Mesenchymal stem cell (in vitro differentiated cells and primary cell): ENCODE data around the gene FAM174B.

ENCODE experiments used
- DNase-seq: peaks from one replicate; pipeline ENCODE4 v3.0.0-alpha.2; 2013
- H2AFZ ChIP-seq: one replicate; pipeline ENCODE4 v1.6.1; 2013; ENCODE audit warnings: low read depth, mild to moderate bottlenecking, control low read depth, inconsistent platforms, low read length, moderate library complexity
- H2AK5ac ChIP-seq: 2 replicates; pipeline ENCODE4 v1.6.1; 2013; ENCODE audit warnings: low read length, moderate library complexity, mild to moderate bottlenecking, inconsistent platforms; ENCODE audit not compliant: severe bottlenecking
- H2BK120ac ChIP-seq: one replicate; pipeline ENCODE4 v1.6.1; 2013; ENCODE audit warnings: low read depth, mild to moderate bottlenecking, inconsistent platforms, low read length, moderate library complexity
- H2BK12ac ChIP-seq, 2 experiments: one replicate each; pipeline ENCODE4 v1.6.1; 2013; ENCODE audit warnings: inconsistent platforms in 2 of 2, low read length in 2 of 2, mild to moderate bottlenecking in 2 of 2, moderate library complexity in 2 of 2, control low read depth in 1 of 2
- H2BK15ac ChIP-seq: one replicate; pipeline ENCODE4 v1.6.1; 2013; ENCODE audit warnings: mild to moderate bottlenecking, low read depth, inconsistent platforms; ENCODE audit not compliant: poor library complexity, severe bottlenecking
- H2BK5ac ChIP-seq: 2 replicates; pipeline ENCODE4 v1.6.1; 2013; ENCODE audit warnings: low read depth, mild to moderate bottlenecking, low read length, control low read depth, inconsistent platforms; ENCODE audit not compliant: poor library complexity, severe bottlenecking
- H3K14ac ChIP-seq, 2 experiments: one replicate each; pipeline ENCODE4 v1.6.1; 2013; ENCODE audit warnings: inconsistent platforms in 2 of 2, low read length in 2 of 2, control low read depth in 1 of 2, mild to moderate bottlenecking in 1 of 2, moderate library complexity in 1 of 2
- H3K18ac ChIP-seq, 2 experiments: one replicate each; pipeline ENCODE4 v1.6.1; 2013; ENCODE audit warnings: inconsistent platforms in 2 of 2, low read length in 2 of 2, control low read depth in 1 of 2, low read depth in 1 of 2, mild to moderate bottlenecking in 1 of 2
- H3K23ac ChIP-seq, 2 experiments: one replicate each; pipeline ENCODE4 v1.6.1; 2013; ENCODE audit warnings: inconsistent platforms in 2 of 2, low read length in 2 of 2, mild to moderate bottlenecking in 2 of 2, moderate library complexity in 2 of 2, control low read depth in 1 of 2
- H3K27ac ChIP-seq: 2 replicates; pipeline ENCODE4 v1.5.1; 2013; ENCODE audit warnings: mild to moderate bottlenecking, moderate library complexity, low read length, control low read depth, inconsistent platforms; ENCODE audit not compliant: poor library complexity, severe bottlenecking
- H3K27me3 ChIP-seq, 2 experiments: 2 replicates each; pipeline versions ENCODE4 v1.6.1 to v1.7.0; 2013; ENCODE audit warnings: low read length in 2 of 2, mild to moderate bottlenecking in 2 of 2, moderate library complexity in 2 of 2, control low read depth in 1 of 2, inconsistent platforms in 1 of 2; ENCODE audit not compliant: control insufficient read depth in 1 of 2, insufficient read depth in 1 of 2
- H3K36me3 ChIP-seq, 2 experiments: 2 replicates each; pipeline versions ENCODE4 v1.6.1 to v1.7.0; 2013; ENCODE audit warnings: low read length in 2 of 2, control low read depth in 1 of 2, inconsistent platforms in 1 of 2, low read depth in 1 of 2, mild to moderate bottlenecking in 1 of 2; ENCODE audit not compliant: insufficient read depth in 2 of 2, control insufficient read depth in 1 of 2
- H3K4ac ChIP-seq, 2 experiments: one replicate each; pipeline ENCODE4 v1.6.1; 2013; ENCODE audit warnings: inconsistent platforms in 2 of 2, low read length in 2 of 2, mild to moderate bottlenecking in 2 of 2, moderate library complexity in 2 of 2, control low read depth in 1 of 2, low read depth in 1 of 2
- H3K4me1 ChIP-seq: 2 replicates; pipeline ENCODE4 v1.6.1; 2013; ENCODE audit warnings: low read depth, low read length, control low read depth; ENCODE audit not compliant: control insufficient read depth, insufficient read depth
- H3K4me2 ChIP-seq: 2 replicates; pipeline ENCODE4 v1.6.1; 2013; ENCODE audit warnings: low read length, mild to moderate bottlenecking, inconsistent platforms; ENCODE audit not compliant: poor library complexity, severe bottlenecking
- H3K4me3 ChIP-seq, 2 experiments: 2 replicates each; pipeline versions ENCODE4 v1.5.1 to v1.7.0; 2013; ENCODE audit warnings: low read length in 2 of 2, mild to moderate bottlenecking in 2 of 2, control low read depth in 1 of 2, low read depth in 1 of 2; ENCODE audit not compliant: insufficient read depth in 1 of 2
- H3K79me1 ChIP-seq: replicated peaks from 2 replicates; pipeline ENCODE4 v1.6.1; 2013; ENCODE audit warnings: mild to moderate bottlenecking, control low read depth, low read length, inconsistent platforms; ENCODE audit not compliant: poor library complexity, severe bottlenecking
- H3K9ac ChIP-seq: 2 replicates; pipeline ENCODE4 v1.7.0; 2013; ENCODE audit warnings: mild to moderate bottlenecking, low read length, moderate library complexity
- H3K9me3 ChIP-seq: 2 replicates; pipeline ENCODE4 v1.7.0; 2013; ENCODE audit warnings: mild to moderate bottlenecking, low read length; ENCODE audit not compliant: control insufficient read depth
- H4K8ac ChIP-seq: one replicate; pipeline ENCODE4 v1.6.1; 2013; ENCODE audit warnings: inconsistent platforms, mild to moderate bottlenecking, low read length, moderate library complexity
- H4K91ac ChIP-seq: one replicate; pipeline ENCODE4 v1.6.1; 2013; ENCODE audit warnings: mild to moderate bottlenecking, low read length, inconsistent platforms
- WGBS: methylation state at CpG from one replicate; pipeline ENCODE4 v1.1.7; 2013; ENCODE audit warnings: mixed read lengths; 5-methylcytosine and 5-hydroxymethylcytosine counted together

The FAM174B gene

GRCh38 chr15:92669432-92669831, 13.9 kb upstream of the FAM174B start:
- H2AK5ac ChIP-seq: no peak overlapping the region
- no peak overlapping the region for H3K4me2 ChIP-seq
- no peak overlapping the region for H2BK12ac ChIP-seq
- peaks cover 7% of the 10 kb centered on the region for H3K4me1 ChIP-seq
- no peak overlapping the region for H2BK5ac ChIP-seq
- no peak overlapping the region for H2BK15ac ChIP-seq
- H3K36me3 ChIP-seq: no peaks in the 10 kb centered on the region
- no peaks in the 10 kb centered on the region for H3K9me3 ChIP-seq
- H3K4me3 ChIP-seq: no peak overlapping the region
- H3K27me3 ChIP-seq: peaks cover 11 to 16% of the 10 kb centered on the region in 2 experiments
- no peak for DNase-seq
- no peak overlapping the region for H3K9ac ChIP-seq
- H3K14ac ChIP-seq: no peak overlapping the region
- H2BK120ac ChIP-seq: no peak overlapping the region
- H3K4ac ChIP-seq: no peak overlapping the region
- WGBS: 40% methylated on average over 2 of the region's 2 CpGs
- H2AFZ ChIP-seq: no peak overlapping the region
- H3K18ac ChIP-seq: peak overlapping the region in 1 of 2 experiments; percentile 62
- H3K23ac ChIP-seq: no peak overlapping the region
- no peaks in the 10 kb centered on the region for H3K79me1 ChIP-seq
- no peak overlapping the region for H4K8ac ChIP-seq
- no peak overlapping the region for H4K91ac ChIP-seq
- H3K27ac ChIP-seq: no peak overlapping the region

GRCh38 chr15:92668620-92669019, 13.0 kb upstream of the FAM174B start:
- no peak overlapping the region for H3K23ac ChIP-seq
- no peak for DNase-seq
- H3K18ac ChIP-seq: peak overlapping the region in 1 of 2 experiments; percentile 21
- H2AFZ ChIP-seq: no peak overlapping the region
- H2BK15ac ChIP-seq: no peak overlapping the region
- H2BK12ac ChIP-seq: no peak overlapping the region
- no peaks in the 10 kb centered on the region for H3K9me3 ChIP-seq
- WGBS: 80% methylated on average over 3 of the region's 3 CpGs
- no peak overlapping the region for H3K27ac ChIP-seq
- peaks cover 7% of the 10 kb centered on the region for H3K4me1 ChIP-seq
- H2BK120ac ChIP-seq: no peak overlapping the region
- no peak overlapping the region for H3K4me2 ChIP-seq
- no peaks in the 10 kb centered on the region for H3K79me1 ChIP-seq
- peaks cover 17 to 21% of the 10 kb centered on the region in 2 experiments for H3K27me3 ChIP-seq
- no peak overlapping the region for H3K14ac ChIP-seq
- H3K9ac ChIP-seq: no peak overlapping the region
- no peak overlapping the region for H2AK5ac ChIP-seq
- H3K4ac ChIP-seq: no peak overlapping the region
- H3K4me3 ChIP-seq: no peak overlapping the region
- no peaks in the 10 kb centered on the region for H3K36me3 ChIP-seq
- H4K8ac ChIP-seq: peak overlapping the region; percentile 60
- H4K91ac ChIP-seq: no peak overlapping the region
- H2BK5ac ChIP-seq: no peak overlapping the region

DNA sequence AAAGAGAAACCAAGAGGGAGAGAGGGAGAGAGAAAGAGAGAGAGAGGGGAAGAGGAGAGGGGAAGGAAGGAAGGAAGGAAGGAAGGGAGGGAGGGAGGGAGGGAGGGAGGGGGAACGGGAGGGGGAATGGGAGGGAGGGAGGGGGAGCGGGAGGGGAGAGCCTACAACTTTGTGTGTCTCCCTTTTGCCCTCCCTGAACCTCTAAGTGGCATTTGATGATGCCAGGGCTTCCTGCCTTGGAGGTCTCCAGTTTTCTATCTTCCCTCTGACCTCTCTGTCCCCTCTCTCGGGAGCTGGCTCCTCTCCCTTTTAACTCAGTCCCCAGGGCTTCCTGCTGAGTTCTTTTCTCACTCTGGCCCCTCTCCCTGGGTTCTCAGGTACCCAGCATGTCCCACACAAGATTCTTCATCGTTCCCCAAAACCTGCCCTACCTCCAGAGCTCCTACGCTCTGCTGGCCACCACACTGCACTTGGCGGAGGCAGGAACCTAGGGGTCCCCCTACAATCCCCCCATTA, 12.5 kb upstream of the FAM174B start:
- peak overlapping the region; percentile 61 for H2BK120ac ChIP-seq
- no peak for DNase-seq
- H3K4me3 ChIP-seq: peak overlapping the region in 1 of 2 experiments; percentile 45
- no peak overlapping the region for H2BK5ac ChIP-seq
- peak overlapping the region; percentile 50 for H4K91ac ChIP-seq
- H3K79me1 ChIP-seq: no peaks in the 10 kb centered on the region
- 59% methylated on average over 3 of the region's 6 CpGs for WGBS
- peak overlapping the region; percentile 15 to 66 for H3K18ac ChIP-seq
- H2BK15ac ChIP-seq: peak overlapping the region; percentile 23
- H2AK5ac ChIP-seq: no peak overlapping the region
- H3K27me3 ChIP-seq: peaks cover 16 to 25% of the 10 kb centered on the region in 2 experiments
- H3K4me1 ChIP-seq: peaks cover 7% of the 10 kb centered on the region
- no peak overlapping the region for H2BK12ac ChIP-seq
- H3K4me2 ChIP-seq: no peak overlapping the region
- H2AFZ ChIP-seq: no peak overlapping the region
- no peaks in the 10 kb centered on the region for H3K36me3 ChIP-seq
- H3K4ac ChIP-seq: no peak overlapping the region
- H3K23ac ChIP-seq: no peak overlapping the region
- peak overlapping the region; percentile 60 for H4K8ac ChIP-seq
- no peak overlapping the region for H3K27ac ChIP-seq
- H3K9me3 ChIP-seq: no peaks in the 10 kb centered on the region
- no peak overlapping the region for H3K14ac ChIP-seq
- no peak overlapping the region for H3K9ac ChIP-seq

DNA sequence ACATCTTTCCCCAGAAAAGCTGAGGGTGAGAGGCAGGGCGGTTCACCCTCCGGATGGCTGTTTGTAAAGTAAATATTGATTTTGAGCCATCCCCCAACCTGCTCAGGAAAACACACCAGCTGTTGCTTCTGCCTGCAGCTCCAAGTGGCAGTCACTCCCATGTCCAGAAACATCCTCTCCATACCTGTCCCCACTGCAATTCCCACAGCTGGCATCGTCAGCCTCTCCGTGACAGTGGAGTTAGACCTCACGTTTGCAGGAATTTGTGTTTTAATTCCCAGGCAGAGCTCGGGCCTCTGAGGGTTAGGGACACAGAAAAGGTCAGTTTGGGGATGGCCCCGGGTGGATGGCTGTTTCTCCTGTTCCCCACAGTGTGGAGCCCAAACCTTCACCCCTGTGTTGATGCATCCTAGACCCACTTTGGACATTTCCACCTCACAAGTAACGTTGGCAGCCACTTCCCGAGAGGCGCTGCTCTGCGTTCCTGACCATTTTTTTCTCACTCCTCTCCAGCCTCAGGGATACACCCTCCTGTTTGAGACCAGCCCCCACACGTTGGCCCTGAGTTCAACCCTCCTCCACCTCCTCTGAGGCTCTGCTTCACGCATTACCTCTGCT, 11.8 kb upstream of the FAM174B start:
- Histone ChIP-seq H3K9ac (no peak overlapping the region), H3K4ac (peak overlapping the region in 1 of 2 experiments; percentile 24), H3K9me3 (no peaks in the 10 kb centered on the region), H3K79me1 (no peaks in the 10 kb centered on the region), H2BK12ac (peak overlapping the region; percentile 53 to 57), H4K8ac (peak overlapping the region; percentile 64), H2BK15ac (no peak overlapping the region), H3K4me2 (peak overlapping the region; percentile 16), H3K27ac (no peak overlapping the region), H2BK5ac (no peak overlapping the region), H3K4me1 (peaks cover 7% of the 10 kb centered on the region), H3K36me3 (no peaks in the 10 kb centered on the region), H2AFZ (peak overlapping the region; percentile 18), H2BK120ac (peak overlapping the region; percentile 77), H3K23ac (no peak overlapping the region), H3K27me3 (peaks cover 13 to 26% of the 10 kb centered on the region in 2 experiments), H2AK5ac (no peak overlapping the region), H3K4me3 (peak overlapping the region in 1 of 2 experiments; percentile 45), H4K91ac (peak overlapping the region; percentile 56), H3K14ac (peak overlapping the region in 1 of 2 experiments; percentile 44), H3K18ac (peak overlapping the region; percentile 61 to 66)
- 26% methylated on average over 11 of the region's 13 CpGs for WGBS
- peak; percentile 57 for DNase-seq
